K562 (cell line): Measurements from ENCODE around the gene CHERP. TPM values are rescaled to one million over a fixed set of nuclear protein-coding genes. Genes with fewer than 3 reads are reported as not detected.

Experiments
- ARNT ChIP-seq, 2 experiments: fragments of 450-650 bp; IDR thresholded peaks; 2 replicates each; pipeline ENCODE4 v1.6.1; 2016; ENCODE audit warnings: mild to moderate bottlenecking in 1 of 2
- ATF3 ChIP-seq, 2 experiments: fragments of 450-650 bp in 1 of 2; sonication (generic) in 1 of 2; formaldehyde crosslinking in 1 of 2; IDR thresholded peaks in 1 of 2; conservative IDR thresholded peaks in 1 of 2; 2 replicates each; pipeline versions ENCODE4 v1.6.1 to v1.8.1; 2016 to 2023; ENCODE audit warnings: mild to moderate bottlenecking in 2 of 2, moderate library complexity in 2 of 2, inconsistent platforms in 1 of 2, missing genetic modification reagents in 1 of 2
- BACH1 ChIP-seq: fragments of 200-800 bp; sonication (Bioruptor generic); IDR thresholded peaks from 2 replicates; pipeline ENCODE4 v1.6.1; 2016; ENCODE audit warnings: missing genetic modification characterization, missing compliant biosample characterization
- CEBPB ChIP-seq: fragments of 450-650 bp; IDR thresholded peaks from 2 replicates; pipeline ENCODE4 v1.6.1; 2016; ENCODE audit warnings: missing genetic modification characterization, missing compliant biosample characterization
- CGGBP1 ChIP-seq: fragments of 250-450 bp; sonication (Bioruptor Pico); IDR thresholded peaks from 2 replicates; pipeline ENCODE4 v1.9.0; 2021; ENCODE audit warnings: mild to moderate bottlenecking
- DNMT1 ChIP-seq: fragments of 450-650 bp; IDR thresholded peaks from 2 replicates; pipeline ENCODE4 v1.6.1; 2016; ENCODE audit warnings: antibody characterized with exemption, mild to moderate bottlenecking
- EZH2 ChIP-seq: IDR thresholded peaks from 2 replicates; pipeline ENCODE4 v1.6.1; 2012; ENCODE audit warnings: low read depth, mild to moderate bottlenecking, inconsistent platforms, low read length, borderline replicate concordance
- FOXP1 ChIP-seq: sonication (generic); formaldehyde crosslinking; IDR thresholded peaks from 2 replicates; pipeline ENCODE4 v1.8.0; 2022; ENCODE audit warnings: mild to moderate bottlenecking, missing genetic modification reagents
- GATAD2A ChIP-seq: fragments of 450-650 bp; IDR thresholded peaks from 2 replicates; pipeline ENCODE4 v1.6.1; 2017
- MAFF ChIP-seq: IDR thresholded peaks from 2 replicates; pipeline ENCODE4 v1.6.1; 2012; ENCODE audit warnings: low read length, improper control_type of control experiment
- MAX ChIP-seq: sonication (generic); formaldehyde crosslinking; IDR thresholded peaks from 2 replicates; pipeline ENCODE4 v1.9.0; 2022; ENCODE audit warnings: mild to moderate bottlenecking, missing genetic modification reagents
- MCM5 ChIP-seq: fragments of 450-650 bp; IDR thresholded peaks from 2 replicates; pipeline ENCODE4 v1.6.1; 2016; ENCODE audit warnings: low read depth
- NCOA4 ChIP-seq: fragments of 450-650 bp; IDR thresholded peaks from 2 replicates; pipeline ENCODE4 v1.6.1; 2018; ENCODE audit warnings: mild to moderate bottlenecking; ENCODE audit not compliant: partially characterized antibody
- NCOR1 ChIP-seq: fragments of 450-650 bp; IDR thresholded peaks from 2 replicates; pipeline ENCODE4 v1.6.1; 2016; ENCODE audit warnings: mild to moderate bottlenecking, moderate library complexity
- PHF8 ChIP-seq: fragments of 200-600 bp; sonication (generic); IDR thresholded peaks from 2 replicates; pipeline ENCODE4 v1.6.1; 2012; ENCODE audit warnings: mixed run types, mild to moderate bottlenecking, inconsistent platforms, low read length, moderate library complexity, borderline replicate concordance
- POLR2B ChIP-seq: fragments of 450-650 bp; IDR thresholded peaks from 2 replicates; pipeline ENCODE4 v1.6.1; 2018; ENCODE audit warnings: low read depth; ENCODE audit not compliant: partially characterized antibody
- SAP30 ChIP-seq: fragments of 200-600 bp; sonication (generic); IDR thresholded peaks from 2 replicates; pipeline ENCODE4 v1.6.1; 2012; ENCODE audit warnings: borderline replicate concordance, low read depth, mild to moderate bottlenecking, moderate library complexity, low read length, control low read depth, inconsistent platforms; ENCODE audit not compliant: insufficient read depth, poor library complexity, severe bottlenecking
- SRSF7 ChIP-seq: fragments of 200-400 bp; formaldehyde crosslinking; optimal IDR thresholded peaks from 2 replicates; pipeline ENCODE3; 2017; ENCODE audit warnings: mild to moderate bottlenecking, low read depth, low read length
- TAF1 ChIP-seq: IDR thresholded peaks from 2 replicates; pipeline ENCODE4 v1.6.1; 2011; ENCODE audit warnings: mild to moderate bottlenecking, low read length, moderate library complexity; ENCODE audit not compliant: insufficient read depth, control insufficient read depth, severe bottlenecking; ENCODE audit errors: extremely low read depth
- TOE1 ChIP-seq, 2 experiments: fragments of 450-650 bp in 1 of 2; sonication (generic) in 1 of 2; formaldehyde crosslinking in 1 of 2; IDR thresholded peaks; 2 replicates each; pipeline versions ENCODE4 v1.7.1 to v1.8.0; 2016 to 2022; ENCODE audit warnings: borderline replicate concordance in 2 of 2, mild to moderate bottlenecking in 2 of 2, antibody characterized with exemption in 1 of 2, inconsistent platforms in 1 of 2, low read depth in 1 of 2, missing genetic modification reagents in 1 of 2, moderate library complexity in 1 of 2
- ZNF212 ChIP-seq: fragments of 450-650 bp; formaldehyde crosslinking; IDR thresholded peaks from 2 replicates; pipeline ENCODE4 v1.4.0; 2020; ENCODE audit warnings: mild to moderate bottlenecking
- ZNF239 ChIP-seq: fragments of 250-450 bp; sonication (Bioruptor Pico); IDR thresholded peaks from 2 replicates; pipeline ENCODE4 v1.4.0; 2020; ENCODE audit warnings: mild to moderate bottlenecking
- ZNF655 ChIP-seq: fragments of 250-450 bp; sonication (Bioruptor Pico); IDR thresholded peaks from 2 replicates; pipeline ENCODE4 v1.5.0; 2021
- ZNF695 ChIP-seq: fragments of 450-650 bp; formaldehyde crosslinking; IDR thresholded peaks from 2 replicates; pipeline ENCODE4 v1.4.0; 2020; ENCODE audit warnings: mild to moderate bottlenecking, moderate library complexity
- ZNF76 ChIP-seq: fragments of 250-450 bp; sonication (Bioruptor Pico); IDR thresholded peaks from 2 replicates; pipeline ENCODE4 v1.4.0; 2020; ENCODE audit warnings: mild to moderate bottlenecking, moderate library complexity, borderline replicate concordance
- ZNF778 ChIP-seq: fragments of 450-650 bp; formaldehyde crosslinking; IDR thresholded peaks from 2 replicates; pipeline ENCODE4 v1.4.0; 2020; ENCODE audit warnings: mild to moderate bottlenecking, moderate library complexity
- polyA plus RNA-seq, 8 experiments: library from polyadenylated mRNA; depleted of rRNA in 4 of 8; stranded (reverse) in 5 of 8; unstranded in 3 of 8; fragments of >200 nt; fragmentation: Nextera tagmentation in 2 of 8; fragmentation: Illumina TruSeq in 1 of 8; extraction: Ambion mirVana in 2 of 8; extraction: Trizol in 1 of 8; gene quantifications; 2 replicates each; pipeline versions ENCODE4 v1.2.1 to v1.2.3, GENCODE V29; 2011 to 2014; ENCODE audit warnings: inconsistent platforms in 1 of 8, missing spikeins in 1 of 8
- total RNA-seq, 7 experiments: library from RNA; depleted of rRNA in 6 of 7; stranded (reverse); fragments of >200 nt in 6 of 7; fragmentation: Illumina TruSeq in 2 of 7; extraction: Trizol in 2 of 7; gene quantifications; 2 replicates each; pipeline versions ENCODE4 v1.2.1 to v1.2.3, GENCODE V29; 2011 to 2021; ENCODE audit warnings: low replicate concordance in 1 of 7

CHERP gene
- total and polyA plus RNA-seq, 9 of the 15 experiments (the other 6 are each of a cell fraction or from before 2014, with no cell fraction given), result 0.60 to 85.1 (median 7.8) TPM

- TF ChIP-seq ZNF76 (CRISPR knock-in tag) (no peak), CEBPB (tag) (no peak), ZNF778 (CRISPR knock-in tag) (no peak), BACH1 (tag) (no peak), POLR2B (peak; percentile 93), TAF1 (peak; percentile 79), ZNF239 (CRISPR knock-in tag) (no peak), ZNF695 (CRISPR knock-in tag) (peak; percentile 62; the same call in 1 of the 2 replicates), NCOR1 (no peak), DNMT1 (no peak), CGGBP1 (CRISPR knock-in tag) (no peak), SAP30 (peak; percentile 76), ARNT (IDR thresholded peaks at IDR 0.05) (no peak), ZNF655 (CRISPR knock-in tag) (no peak), TOE1 (IDR thresholded peaks at IDR 0.05; ENCODE audit: borderline replicate concordance) (no peak), TOE1 (CRISPR knock-in tag; IDR thresholded peaks at IDR 0.05; ENCODE audit: borderline replicate concordance, low read depth) (no peak), ATF3 (IDR thresholded peaks at IDR 0.05) (no peak), ATF3 (CRISPR knock-in tag; conservative IDR thresholded peaks at IDR 0.05) (no peak), NCOA4 (no peak), EZH2 (no peak), MCM5 (no peak), FOXP1 (0 out of 2 replicates have a peak, but pooled peaks have one; percentile 51), ZNF212 (CRISPR knock-in tag) (no peak), MAX (CRISPR knock-in tag) (peak; percentile 50; the same call in 1 of the 2 replicates), SRSF7 (no peak), MAFF (no peak), PHF8 (peak; percentile 94; the same call in 1 of the 2 replicates), GATAD2A (no peak)
These were observed at the start of gene CHERP (continued) for GRCh38 chr19:16542045-16542909.
